Liver (tissue), 3 donors: Measurements from ENCODE around the gene PRR5L.

Source experiments
- EGR1 ChIP-seq, 2 donors: IDR thresholded peaks; 2 replicates each; pipeline ENCODE4 v1.6.1; 2016 to 2018; ENCODE audit warnings: antibody characterized with exemption in 2 of 2, low read depth in 2 of 2
- GABPA ChIP-seq, 2 donors: IDR thresholded peaks in 1 of 2; conservative IDR thresholded peaks in 1 of 2; 2 replicates each; pipeline ENCODE4 v1.6.1; 2016; ENCODE audit warnings: antibody characterized with exemption in 2 of 2, mild to moderate bottlenecking in 1 of 2, moderate library complexity in 1 of 2
- JUND ChIP-seq, 2 donors: IDR thresholded peaks; 2 replicates each; pipeline ENCODE4 v1.6.1; 2016; ENCODE audit warnings: antibody characterized with exemption in 2 of 2
- SP1 ChIP-seq: IDR thresholded peaks from 2 replicates; pipeline ENCODE4 v1.6.1; 2018; ENCODE audit warnings: antibody characterized with exemption, mild to moderate bottlenecking
- TAF1 ChIP-seq: conservative IDR thresholded peaks from 2 replicates; pipeline ENCODE4 v1.6.1; 2016; ENCODE audit warnings: antibody characterized with exemption, mild to moderate bottlenecking
- YY1 ChIP-seq: IDR thresholded peaks from 2 replicates; pipeline ENCODE4 v1.6.1; 2016; ENCODE audit warnings: antibody characterized with exemption, mild to moderate bottlenecking
- TF ChIP-seq, protein P1 (sequence below): fragments of 150-350 bp; IDR thresholded peaks from 2 replicates; pipeline ENCODE4 v1.5.1; 2017; ENCODE audit warnings: improper control_type of control experiment, low read depth, low read length; ENCODE audit not compliant: missing input control
- TF ChIP-seq, protein P2 (sequence below): IDR thresholded peaks from 2 replicates; pipeline ENCODE4 v1.6.1; 2016; ENCODE audit warnings: antibody characterized with exemption
- TF ChIP-seq, protein P3 (sequence below): IDR thresholded peaks from 2 replicates; pipeline ENCODE4 v1.6.1; 2016; ENCODE audit warnings: antibody characterized with exemption, mild to moderate bottlenecking
- TF ChIP-seq, protein P4 (sequence below): IDR thresholded peaks from 2 replicates; pipeline ENCODE4 v1.6.1; 2016; ENCODE audit warnings: antibody characterized with exemption
- donor health status: healthy.
- donor health status: healthy.

DNA sequence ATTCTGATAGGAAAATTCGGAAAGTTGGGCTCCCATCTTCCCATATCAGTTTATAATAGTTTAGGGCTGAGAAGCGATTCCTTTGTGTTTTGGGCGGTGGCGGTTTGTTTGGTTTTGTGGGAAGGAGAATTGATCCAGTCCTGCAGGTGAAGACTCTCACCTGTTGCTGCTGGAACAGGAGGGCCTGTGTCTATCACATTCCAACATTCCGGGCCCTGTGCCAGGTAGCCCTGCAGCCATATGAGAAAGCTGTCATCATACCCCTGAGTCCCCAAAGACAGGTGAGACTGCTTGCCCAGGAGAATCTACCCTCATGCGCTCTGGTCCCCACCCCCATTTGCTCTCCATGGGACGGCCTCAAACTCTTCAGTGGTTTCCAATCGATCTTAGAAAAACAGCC is 151.9 kb downstream of the PRR5L start:
- TF ChIP-seq, protein P1, sequence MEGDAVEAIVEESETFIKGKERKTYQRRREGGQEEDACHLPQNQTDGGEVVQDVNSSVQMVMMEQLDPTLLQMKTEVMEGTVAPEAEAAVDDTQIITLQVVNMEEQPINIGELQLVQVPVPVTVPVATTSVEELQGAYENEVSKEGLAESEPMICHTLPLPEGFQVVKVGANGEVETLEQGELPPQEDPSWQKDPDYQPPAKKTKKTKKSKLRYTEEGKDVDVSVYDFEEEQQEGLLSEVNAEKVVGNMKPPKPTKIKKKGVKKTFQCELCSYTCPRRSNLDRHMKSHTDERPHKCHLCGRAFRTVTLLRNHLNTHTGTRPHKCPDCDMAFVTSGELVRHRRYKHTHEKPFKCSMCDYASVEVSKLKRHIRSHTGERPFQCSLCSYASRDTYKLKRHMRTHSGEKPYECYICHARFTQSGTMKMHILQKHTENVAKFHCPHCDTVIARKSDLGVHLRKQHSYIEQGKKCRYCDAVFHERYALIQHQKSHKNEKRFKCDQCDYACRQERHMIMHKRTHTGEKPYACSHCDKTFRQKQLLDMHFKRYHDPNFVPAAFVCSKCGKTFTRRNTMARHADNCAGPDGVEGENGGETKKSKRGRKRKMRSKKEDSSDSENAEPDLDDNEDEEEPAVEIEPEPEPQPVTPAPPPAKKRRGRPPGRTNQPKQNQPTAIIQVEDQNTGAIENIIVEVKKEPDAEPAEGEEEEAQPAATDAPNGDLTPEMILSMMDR, result no peak
- TF ChIP-seq SP1 (no peak), GABPA (IDR thresholded peaks at IDR 0.05 in 1 of 2, conservative IDR thresholded peaks at IDR 0.05 in 1 of 2) (no peak), YY1 (no peak), TAF1 (no peak), JUND (IDR thresholded peaks at IDR 0.05) (no peak), EGR1 (IDR thresholded peaks at IDR 0.05; ENCODE audit: low read depth in 2 of 2) (no peak)
- TF ChIP-seq, protein P2, sequence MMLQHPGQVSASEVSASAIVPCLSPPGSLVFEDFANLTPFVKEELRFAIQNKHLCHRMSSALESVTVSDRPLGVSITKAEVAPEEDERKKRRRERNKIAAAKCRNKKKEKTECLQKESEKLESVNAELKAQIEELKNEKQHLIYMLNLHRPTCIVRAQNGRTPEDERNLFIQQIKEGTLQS, result no peak
- TF ChIP-seq, protein P3, sequence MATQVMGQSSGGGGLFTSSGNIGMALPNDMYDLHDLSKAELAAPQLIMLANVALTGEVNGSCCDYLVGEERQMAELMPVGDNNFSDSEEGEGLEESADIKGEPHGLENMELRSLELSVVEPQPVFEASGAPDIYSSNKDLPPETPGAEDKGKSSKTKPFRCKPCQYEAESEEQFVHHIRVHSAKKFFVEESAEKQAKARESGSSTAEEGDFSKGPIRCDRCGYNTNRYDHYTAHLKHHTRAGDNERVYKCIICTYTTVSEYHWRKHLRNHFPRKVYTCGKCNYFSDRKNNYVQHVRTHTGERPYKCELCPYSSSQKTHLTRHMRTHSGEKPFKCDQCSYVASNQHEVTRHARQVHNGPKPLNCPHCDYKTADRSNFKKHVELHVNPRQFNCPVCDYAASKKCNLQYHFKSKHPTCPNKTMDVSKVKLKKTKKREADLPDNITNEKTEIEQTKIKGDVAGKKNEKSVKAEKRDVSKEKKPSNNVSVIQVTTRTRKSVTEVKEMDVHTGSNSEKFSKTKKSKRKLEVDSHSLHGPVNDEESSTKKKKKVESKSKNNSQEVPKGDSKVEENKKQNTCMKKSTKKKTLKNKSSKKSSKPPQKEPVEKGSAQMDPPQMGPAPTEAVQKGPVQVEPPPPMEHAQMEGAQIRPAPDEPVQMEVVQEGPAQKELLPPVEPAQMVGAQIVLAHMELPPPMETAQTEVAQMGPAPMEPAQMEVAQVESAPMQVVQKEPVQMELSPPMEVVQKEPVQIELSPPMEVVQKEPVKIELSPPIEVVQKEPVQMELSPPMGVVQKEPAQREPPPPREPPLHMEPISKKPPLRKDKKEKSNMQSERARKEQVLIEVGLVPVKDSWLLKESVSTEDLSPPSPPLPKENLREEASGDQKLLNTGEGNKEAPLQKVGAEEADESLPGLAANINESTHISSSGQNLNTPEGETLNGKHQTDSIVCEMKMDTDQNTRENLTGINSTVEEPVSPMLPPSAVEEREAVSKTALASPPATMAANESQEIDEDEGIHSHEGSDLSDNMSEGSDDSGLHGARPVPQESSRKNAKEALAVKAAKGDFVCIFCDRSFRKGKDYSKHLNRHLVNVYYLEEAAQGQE, result no peak
- TF ChIP-seq, protein P4, sequence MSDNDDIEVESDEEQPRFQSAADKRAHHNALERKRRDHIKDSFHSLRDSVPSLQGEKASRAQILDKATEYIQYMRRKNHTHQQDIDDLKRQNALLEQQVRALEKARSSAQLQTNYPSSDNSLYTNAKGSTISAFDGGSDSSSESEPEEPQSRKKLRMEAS, result no peak
